GM23338 (cell line): ENCODE results near the gene CACNA2D4.

Source experiments
- CREB1 ChIP-seq: fragments of 250-450 bp; sonication (Bioruptor Pico); IDR thresholded peaks from 2 replicates; pipeline ENCODE4 v1.5.0; 2020; ENCODE audit warnings: low read depth, mild to moderate bottlenecking, moderate library complexity
- EZH2 ChIP-seq: fragments of 200-600 bp; sonication (generic); IDR thresholded peaks from one replicate; pipeline ENCODE4 v1.8.0; 2017; ENCODE audit warnings: antibody characterized with exemption, mild to moderate bottlenecking, low read depth; ENCODE audit not compliant: unreplicated experiment
- JUNB ChIP-seq: IDR thresholded peaks from one replicate; pipeline ENCODE4 v1.6.1; 2016; ENCODE audit warnings: antibody characterized with exemption; ENCODE audit not compliant: unreplicated experiment
- POLR2AphosphoS5 ChIP-seq: IDR thresholded peaks from 2 replicates; pipeline ENCODE4 v1.6.1; 2016; ENCODE audit warnings: antibody characterized with exemption, low read depth
- STAT1 ChIP-seq: IDR thresholded peaks from one replicate; pipeline ENCODE4 v1.6.1; 2016; ENCODE audit warnings: antibody characterized with exemption; ENCODE audit not compliant: unreplicated experiment
- TF ChIP-seq, protein P1 (sequence below), 2 experiments: fragments of 200-600 bp in 1 of 2; sonication (generic) in 1 of 2; conservative IDR thresholded peaks; 2 replicates each; pipeline versions ENCODE4 v1.5.1 to v1.6.1; 2016 to 2017; ENCODE audit warnings: antibody characterized with exemption in 2 of 2, low read depth in 2 of 2, mild to moderate bottlenecking in 2 of 2, moderate library complexity in 1 of 2
- TF ChIP-seq, protein P2 (sequence below): IDR thresholded peaks from 2 replicates; pipeline ENCODE4 v1.6.1; 2016; ENCODE audit warnings: antibody characterized with exemption
- TF ChIP-seq, protein P3 (sequence below): IDR thresholded peaks from one replicate; pipeline ENCODE4 v1.6.1; 2018; ENCODE audit warnings: antibody characterized with exemption; ENCODE audit not compliant: unreplicated experiment
- TF ChIP-seq, protein P4 (sequence below): fragments of 250-450 bp; sonication (Bioruptor Pico); IDR thresholded peaks from 2 replicates; pipeline ENCODE4 v1.5.0; 2020; ENCODE audit warnings: mild to moderate bottlenecking, moderate library complexity

DNA sequence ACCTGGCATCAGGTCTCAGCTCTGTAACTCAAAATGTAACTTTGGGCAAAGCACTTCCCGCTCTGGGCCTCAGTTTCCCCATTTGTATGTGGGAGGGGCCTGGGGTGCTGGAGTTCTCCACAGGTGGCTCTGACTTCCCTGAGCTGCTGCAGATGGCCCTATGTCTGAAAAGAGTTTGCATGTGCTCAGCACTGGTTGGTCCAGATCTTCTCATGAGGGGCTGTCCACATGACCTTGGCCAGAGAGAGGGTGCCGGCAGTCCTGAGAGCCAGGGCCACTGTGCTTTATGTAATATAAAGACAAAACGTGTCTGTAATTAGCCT lies 7.2 kb upstream of the CACNA2D4 start:
- TF ChIP-seq, protein P1, sequence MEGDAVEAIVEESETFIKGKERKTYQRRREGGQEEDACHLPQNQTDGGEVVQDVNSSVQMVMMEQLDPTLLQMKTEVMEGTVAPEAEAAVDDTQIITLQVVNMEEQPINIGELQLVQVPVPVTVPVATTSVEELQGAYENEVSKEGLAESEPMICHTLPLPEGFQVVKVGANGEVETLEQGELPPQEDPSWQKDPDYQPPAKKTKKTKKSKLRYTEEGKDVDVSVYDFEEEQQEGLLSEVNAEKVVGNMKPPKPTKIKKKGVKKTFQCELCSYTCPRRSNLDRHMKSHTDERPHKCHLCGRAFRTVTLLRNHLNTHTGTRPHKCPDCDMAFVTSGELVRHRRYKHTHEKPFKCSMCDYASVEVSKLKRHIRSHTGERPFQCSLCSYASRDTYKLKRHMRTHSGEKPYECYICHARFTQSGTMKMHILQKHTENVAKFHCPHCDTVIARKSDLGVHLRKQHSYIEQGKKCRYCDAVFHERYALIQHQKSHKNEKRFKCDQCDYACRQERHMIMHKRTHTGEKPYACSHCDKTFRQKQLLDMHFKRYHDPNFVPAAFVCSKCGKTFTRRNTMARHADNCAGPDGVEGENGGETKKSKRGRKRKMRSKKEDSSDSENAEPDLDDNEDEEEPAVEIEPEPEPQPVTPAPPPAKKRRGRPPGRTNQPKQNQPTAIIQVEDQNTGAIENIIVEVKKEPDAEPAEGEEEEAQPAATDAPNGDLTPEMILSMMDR (conservative IDR thresholded peaks at IDR 0.05; ENCODE audit: low read depth in 2 of 2): no peak
- TF ChIP-seq POLR2AphosphoS5 (no peak), EZH2 (no peak), CREB1 (no peak), STAT1 (no peak), JUNB (no peak)
- TF ChIP-seq, protein P2, sequence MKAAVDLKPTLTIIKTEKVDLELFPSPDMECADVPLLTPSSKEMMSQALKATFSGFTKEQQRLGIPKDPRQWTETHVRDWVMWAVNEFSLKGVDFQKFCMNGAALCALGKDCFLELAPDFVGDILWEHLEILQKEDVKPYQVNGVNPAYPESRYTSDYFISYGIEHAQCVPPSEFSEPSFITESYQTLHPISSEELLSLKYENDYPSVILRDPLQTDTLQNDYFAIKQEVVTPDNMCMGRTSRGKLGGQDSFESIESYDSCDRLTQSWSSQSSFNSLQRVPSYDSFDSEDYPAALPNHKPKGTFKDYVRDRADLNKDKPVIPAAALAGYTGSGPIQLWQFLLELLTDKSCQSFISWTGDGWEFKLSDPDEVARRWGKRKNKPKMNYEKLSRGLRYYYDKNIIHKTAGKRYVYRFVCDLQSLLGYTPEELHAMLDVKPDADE: no peak
- TF ChIP-seq, protein P3, sequence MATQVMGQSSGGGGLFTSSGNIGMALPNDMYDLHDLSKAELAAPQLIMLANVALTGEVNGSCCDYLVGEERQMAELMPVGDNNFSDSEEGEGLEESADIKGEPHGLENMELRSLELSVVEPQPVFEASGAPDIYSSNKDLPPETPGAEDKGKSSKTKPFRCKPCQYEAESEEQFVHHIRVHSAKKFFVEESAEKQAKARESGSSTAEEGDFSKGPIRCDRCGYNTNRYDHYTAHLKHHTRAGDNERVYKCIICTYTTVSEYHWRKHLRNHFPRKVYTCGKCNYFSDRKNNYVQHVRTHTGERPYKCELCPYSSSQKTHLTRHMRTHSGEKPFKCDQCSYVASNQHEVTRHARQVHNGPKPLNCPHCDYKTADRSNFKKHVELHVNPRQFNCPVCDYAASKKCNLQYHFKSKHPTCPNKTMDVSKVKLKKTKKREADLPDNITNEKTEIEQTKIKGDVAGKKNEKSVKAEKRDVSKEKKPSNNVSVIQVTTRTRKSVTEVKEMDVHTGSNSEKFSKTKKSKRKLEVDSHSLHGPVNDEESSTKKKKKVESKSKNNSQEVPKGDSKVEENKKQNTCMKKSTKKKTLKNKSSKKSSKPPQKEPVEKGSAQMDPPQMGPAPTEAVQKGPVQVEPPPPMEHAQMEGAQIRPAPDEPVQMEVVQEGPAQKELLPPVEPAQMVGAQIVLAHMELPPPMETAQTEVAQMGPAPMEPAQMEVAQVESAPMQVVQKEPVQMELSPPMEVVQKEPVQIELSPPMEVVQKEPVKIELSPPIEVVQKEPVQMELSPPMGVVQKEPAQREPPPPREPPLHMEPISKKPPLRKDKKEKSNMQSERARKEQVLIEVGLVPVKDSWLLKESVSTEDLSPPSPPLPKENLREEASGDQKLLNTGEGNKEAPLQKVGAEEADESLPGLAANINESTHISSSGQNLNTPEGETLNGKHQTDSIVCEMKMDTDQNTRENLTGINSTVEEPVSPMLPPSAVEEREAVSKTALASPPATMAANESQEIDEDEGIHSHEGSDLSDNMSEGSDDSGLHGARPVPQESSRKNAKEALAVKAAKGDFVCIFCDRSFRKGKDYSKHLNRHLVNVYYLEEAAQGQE: no peak
- TF ChIP-seq, protein P4, sequence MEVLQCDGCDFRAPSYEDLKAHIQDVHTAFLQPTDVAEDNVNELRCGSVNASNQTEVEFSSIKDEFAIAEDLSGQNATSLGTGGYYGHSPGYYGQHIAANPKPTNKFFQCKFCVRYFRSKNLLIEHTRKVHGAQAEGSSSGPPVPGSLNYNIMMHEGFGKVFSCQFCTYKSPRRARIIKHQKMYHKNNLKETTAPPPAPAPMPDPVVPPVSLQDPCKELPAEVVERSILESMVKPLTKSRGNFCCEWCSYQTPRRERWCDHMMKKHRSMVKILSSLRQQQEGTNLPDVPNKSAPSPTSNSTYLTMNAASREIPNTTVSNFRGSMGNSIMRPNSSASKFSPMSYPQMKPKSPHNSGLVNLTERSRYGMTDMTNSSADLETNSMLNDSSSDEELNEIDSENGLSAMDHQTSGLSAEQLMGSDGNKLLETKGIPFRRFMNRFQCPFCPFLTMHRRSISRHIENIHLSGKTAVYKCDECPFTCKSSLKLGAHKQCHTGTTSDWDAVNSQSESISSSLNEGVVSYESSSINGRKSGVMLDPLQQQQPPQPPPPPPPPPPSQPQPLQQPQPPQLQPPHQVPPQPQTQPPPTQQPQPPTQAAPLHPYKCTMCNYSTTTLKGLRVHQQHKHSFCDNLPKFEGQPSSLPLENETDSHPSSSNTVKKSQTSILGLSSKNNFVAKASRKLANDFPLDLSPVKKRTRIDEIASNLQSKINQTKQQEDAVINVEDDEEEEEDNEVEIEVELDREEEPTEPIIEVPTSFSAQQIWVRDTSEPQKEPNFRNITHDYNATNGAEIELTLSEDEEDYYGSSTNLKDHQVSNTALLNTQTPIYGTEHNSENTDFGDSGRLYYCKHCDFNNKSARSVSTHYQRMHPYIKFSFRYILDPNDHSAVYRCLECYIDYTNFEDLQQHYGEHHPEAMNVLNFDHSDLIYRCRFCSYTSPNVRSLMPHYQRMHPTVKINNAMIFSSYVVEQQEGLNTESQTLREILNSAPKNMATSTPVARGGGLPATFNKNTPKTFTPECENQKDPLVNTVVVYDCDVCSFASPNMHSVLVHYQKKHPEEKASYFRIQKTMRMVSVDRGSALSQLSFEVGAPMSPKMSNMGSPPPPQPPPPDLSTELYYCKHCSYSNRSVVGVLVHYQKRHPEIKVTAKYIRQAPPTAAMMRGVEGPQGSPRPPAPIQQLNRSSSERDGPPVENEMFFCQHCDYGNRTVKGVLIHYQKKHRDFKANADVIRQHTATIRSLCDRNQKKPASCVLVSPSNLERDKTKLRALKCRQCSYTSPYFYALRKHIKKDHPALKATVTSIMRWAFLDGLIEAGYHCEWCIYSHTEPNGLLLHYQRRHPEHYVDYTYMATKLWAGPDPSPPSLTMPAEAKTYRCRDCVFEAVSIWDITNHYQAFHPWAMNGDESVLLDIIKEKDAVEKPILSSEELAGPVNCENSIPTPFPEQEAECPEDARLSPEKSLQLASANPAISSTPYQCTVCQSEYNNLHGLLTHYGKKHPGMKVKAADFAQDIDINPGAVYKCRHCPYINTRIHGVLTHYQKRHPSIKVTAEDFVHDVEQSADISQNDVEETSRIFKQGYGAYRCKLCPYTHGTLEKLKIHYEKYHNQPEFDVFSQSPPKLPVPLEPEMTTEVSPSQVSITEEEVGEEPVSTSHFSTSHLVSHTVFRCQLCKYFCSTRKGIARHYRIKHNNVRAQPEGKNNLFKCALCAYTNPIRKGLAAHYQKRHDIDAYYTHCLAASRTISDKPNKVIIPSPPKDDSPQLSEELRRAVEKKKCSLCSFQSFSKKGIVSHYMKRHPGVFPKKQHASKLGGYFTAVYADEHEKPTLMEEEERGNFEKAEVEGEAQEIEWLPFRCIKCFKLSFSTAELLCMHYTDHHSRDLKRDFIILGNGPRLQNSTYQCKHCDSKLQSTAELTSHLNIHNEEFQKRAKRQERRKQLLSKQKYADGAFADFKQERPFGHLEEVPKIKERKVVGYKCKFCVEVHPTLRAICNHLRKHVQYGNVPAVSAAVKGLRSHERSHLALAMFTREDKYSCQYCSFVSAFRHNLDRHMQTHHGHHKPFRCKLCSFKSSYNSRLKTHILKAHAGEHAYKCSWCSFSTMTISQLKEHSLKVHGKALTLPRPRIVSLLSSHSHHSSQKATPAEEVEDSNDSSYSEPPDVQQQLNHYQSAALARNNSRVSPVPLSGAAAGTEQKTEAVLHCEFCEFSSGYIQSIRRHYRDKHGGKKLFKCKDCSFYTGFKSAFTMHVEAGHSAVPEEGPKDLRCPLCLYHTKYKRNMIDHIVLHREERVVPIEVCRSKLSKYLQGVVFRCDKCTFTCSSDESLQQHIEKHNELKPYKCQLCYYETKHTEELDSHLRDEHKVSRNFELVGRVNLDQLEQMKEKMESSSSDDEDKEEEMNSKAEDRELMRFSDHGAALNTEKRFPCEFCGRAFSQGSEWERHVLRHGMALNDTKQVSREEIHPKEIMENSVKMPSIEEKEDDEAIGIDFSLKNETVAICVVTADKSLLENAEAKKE (CRISPR knock-in tag): no peak
